Measurements from ENCODE around the gene PPHLN1. TPM values are rescaled to one million over a fixed set of nuclear protein-coding genes. Genes with fewer than 3 reads are reported as not detected.

PPHLN1 gene
- total RNA-seq, 2 experiments from 2014 or later: 73.2 to 76.1 TPM

GRCh38 chr12:42444192-42444943 lies 118.4 kb downstream of the PPHLN1 start:
- ChIA-PET CTCF (no interaction called here), POLR2A (no interaction called here)
- Mint-ChIP-seq H3K36me3 (ENCODE audit: low read depth) (peaks cover 77% of the 10 kb centered on the region), H3K27ac (no peak overlapping the region), H3K4me3 (no peak overlapping the region), H3K27me3 (no peaks in the 10 kb centered on the region), H3K9me3 (peaks cover 10% of the 10 kb centered on the region), H3K4me1 (ENCODE audit: low read depth) (no peaks in the 10 kb centered on the region)
- ATAC-seq: no peak
- TF ChIP-seq CTCF (IDR thresholded peaks at IDR 0.05): no peak
- intact Hi-C loops (cut with micrococcal nuclease): no loop called here
- no peak for DNase-seq

- no peaks in the 10 kb centered on the region for H3K4me1 Mint-ChIP-seq (ENCODE audit: low read depth)
- intact Hi-C loops (cut with micrococcal nuclease): no loop called here
- DNase-seq (no peak), ATAC-seq (no peak)
- TF ChIP-seq CTCF (IDR thresholded peaks at IDR 0.05): no peak
- CTCF ChIA-PET: no interaction called here
- POLR2A ChIA-PET: interaction anchor here (0.6 kb wide), 1 partner anchor 671 kb away, joined by 3 read pairs; no protein-coding TSS in a partner anchor
- H3K27ac Mint-ChIP-seq: no peak overlapping the region
- peaks cover 70% of the 10 kb centered on the region for H3K36me3 Mint-ChIP-seq (ENCODE audit: low read depth)
- H3K9me3 Mint-ChIP-seq: peaks cover 10% of the 10 kb centered on the region
- H3K27me3 Mint-ChIP-seq: no peaks in the 10 kb centered on the region
- no peak overlapping the region for H3K4me3 Mint-ChIP-seq
Measured at GRCh38 chr12:42445891-42446290, 119.9 kb downstream of the PPHLN1 start.

- peaks cover 66% of the 10 kb centered on the region for H3K36me3 Mint-ChIP-seq (ENCODE audit: low read depth)
- H3K4me1 Mint-ChIP-seq (ENCODE audit: low read depth): no peaks in the 10 kb centered on the region
- no peaks in the 10 kb centered on the region for H3K27me3 Mint-ChIP-seq
- ChIA-PET POLR2A (no interaction called here), CTCF (no interaction called here)
- no peak for DNase-seq
- intact Hi-C loops (cut with micrococcal nuclease): no loop called here
- no peak overlapping the region for H3K27ac Mint-ChIP-seq
- peaks cover 9% of the 10 kb centered on the region for H3K9me3 Mint-ChIP-seq
- no peak overlapping the region for H3K4me3 Mint-ChIP-seq
- no peak for ATAC-seq
- no peak for TF ChIP-seq CTCF (IDR thresholded peaks at IDR 0.05)
Measured at GRCh38 chr12:42446761-42447160, 120.8 kb downstream of the PPHLN1 start.

- no peak overlapping the region for H3K4me3 Mint-ChIP-seq
- DNase-seq: no peak
- intact Hi-C loops (cut with micrococcal nuclease): no loop called here
- CTCF ChIA-PET: no interaction called here
- peaks cover 9% of the 10 kb centered on the region for H3K9me3 Mint-ChIP-seq
- H3K27me3 Mint-ChIP-seq: no peaks in the 10 kb centered on the region
- POLR2A ChIA-PET: no interaction called here
- H3K36me3 Mint-ChIP-seq (ENCODE audit: low read depth): peaks cover 60% of the 10 kb centered on the region
- no peak overlapping the region for H3K27ac Mint-ChIP-seq
- ATAC-seq: no peak
- no peaks in the 10 kb centered on the region for H3K4me1 Mint-ChIP-seq (ENCODE audit: low read depth)
- TF ChIP-seq CTCF (IDR thresholded peaks at IDR 0.05): no peak
Measured at GRCh38 chr12:42447371-42447786, 121.4 kb downstream of the PPHLN1 start.

GRCh38 chr12:42448841-42449240 lies 122.9 kb downstream of the PPHLN1 start:
- Mint-ChIP-seq H3K9me3 (no peaks in the 10 kb centered on the region), H3K4me3 (no peak overlapping the region), H3K27me3 (no peaks in the 10 kb centered on the region), H3K36me3 (ENCODE audit: low read depth) (peaks cover 46% of the 10 kb centered on the region), H3K4me1 (ENCODE audit: low read depth) (no peaks in the 10 kb centered on the region), H3K27ac (no peak overlapping the region)
- ATAC-seq (no peak), DNase-seq (no peak)
- ChIA-PET CTCF (no interaction called here), POLR2A (no interaction called here)
- TF ChIP-seq CTCF (IDR thresholded peaks at IDR 0.05): no peak
- intact Hi-C loops (cut with micrococcal nuclease): no loop called here

Data from activated CD8-positive, alpha-beta T cell treated with anti-CD3 and anti-CD28 coated beads for 36 hours (primary cell).